ENCODE results near the gene GRAP. TPM values are rescaled to one million over a fixed set of nuclear protein-coding genes. Genes with fewer than 3 reads are reported as not detected.

Gene GRAP
- total and polyA plus RNA-seq, 4 donors, result 0.87 to 6.3 (median 3.2) TPM

GRCh38 chr17:19016881-19017280 lies 29.9 kb downstream of the GRAP start:
- Histone ChIP-seq H3K36me3 (ENCODE audit: control insufficient read depth in 1 of 2, insufficient read depth in 2 of 2, low read length in 1 of 2) (no peaks in the 10 kb centered on the region), H3K27me3 (ENCODE audit: control insufficient read depth in 1 of 2, insufficient read depth in 2 of 2, low read length in 1 of 2) (no peaks in the 10 kb centered on the region), H3K27ac (ENCODE audit: low read depth in 1 of 2, low read length in 2 of 2) (no peak overlapping the region), H3K4me1 (ENCODE audit: control insufficient read depth in 1 of 2, insufficient read depth in 2 of 2, low read length in 2 of 2) (no peaks in the 10 kb centered on the region), H3K9me3 (ENCODE audit: control insufficient read depth, low read length) (no peaks in the 10 kb centered on the region), H3K4me3 (ENCODE audit: low read length in 2 of 2) (no peak overlapping the region)
- ATAC-seq (ENCODE audit: low FRiP score), result no peak
- WGBS, 2 donors, result 61% methylated on average over 7 of the region's 7 CpGs
- peak; percentile 31 to 71 for DNase-seq
- intact Hi-C loops (cut with DNase I), result no loop called here

GRCh38 chr17:19016297-19016696 lies 30.5 kb downstream of the GRAP start:
- ATAC-seq (ENCODE audit: low FRiP score), result no peak
- H3K4me3 ChIP-seq (ENCODE audit: low read length in 2 of 2), result no peak overlapping the region
- no peaks in the 10 kb centered on the region for H3K9me3 ChIP-seq (ENCODE audit: control insufficient read depth, low read length)
- H3K4me1 ChIP-seq (ENCODE audit: control insufficient read depth in 1 of 2, insufficient read depth in 2 of 2, low read length in 2 of 2), result no peaks in the 10 kb centered on the region
- peak; percentile 25 to 59 for DNase-seq
- WGBS, 2 donors, result 89 to 92% methylated on average over 6 to 8 of the region's 8 CpGs
- H3K36me3 ChIP-seq (ENCODE audit: control insufficient read depth in 1 of 2, insufficient read depth in 2 of 2, low read length in 1 of 2), result no peaks in the 10 kb centered on the region
- no peaks in the 10 kb centered on the region for H3K27me3 ChIP-seq (ENCODE audit: control insufficient read depth in 1 of 2, insufficient read depth in 2 of 2, low read length in 1 of 2)
- H3K27ac ChIP-seq (ENCODE audit: low read depth in 1 of 2, low read length in 2 of 2), result no peak overlapping the region
- intact Hi-C loops (cut with DNase I), result no loop called here

GRCh38 chr17:19015428-19015827 lies 31.3 kb downstream of the GRAP start:
- H3K27ac ChIP-seq (ENCODE audit: low read depth in 1 of 2, low read length in 2 of 2), result no peak overlapping the region
- no peaks in the 10 kb centered on the region for H3K36me3 ChIP-seq (ENCODE audit: control insufficient read depth in 1 of 2, insufficient read depth in 2 of 2, low read length in 1 of 2)
- DNase-seq, result peak; percentile 23 to 57
- H3K4me3 ChIP-seq (ENCODE audit: low read length in 2 of 2), result no peak overlapping the region
- intact Hi-C loops (cut with DNase I), result no loop called here
- WGBS, 2 donors, result 87% methylated on average over 7 of the region's 7 CpGs
- ATAC-seq (ENCODE audit: low FRiP score), result no peak
- no peaks in the 10 kb centered on the region for H3K27me3 ChIP-seq (ENCODE audit: control insufficient read depth in 1 of 2, insufficient read depth in 2 of 2, low read length in 1 of 2)
- H3K9me3 ChIP-seq (ENCODE audit: control insufficient read depth, low read length), result no peaks in the 10 kb centered on the region
- H3K4me1 ChIP-seq (ENCODE audit: control insufficient read depth in 1 of 2, insufficient read depth in 2 of 2, low read length in 2 of 2), result no peaks in the 10 kb centered on the region

- Histone ChIP-seq H3K36me3 (ENCODE audit: control insufficient read depth in 1 of 2, insufficient read depth in 2 of 2, low read length in 1 of 2) (no peaks in the 10 kb centered on the region), H3K27ac (ENCODE audit: low read depth in 1 of 2, low read length in 2 of 2) (no peak overlapping the region), H3K4me3 (ENCODE audit: low read length in 2 of 2) (no peak overlapping the region), H3K27me3 (ENCODE audit: control insufficient read depth in 1 of 2, insufficient read depth in 2 of 2, low read length in 1 of 2) (no peaks in the 10 kb centered on the region), H3K4me1 (ENCODE audit: control insufficient read depth in 1 of 2, insufficient read depth in 2 of 2, low read length in 2 of 2) (no peaks in the 10 kb centered on the region), H3K9me3 (ENCODE audit: control insufficient read depth, low read length) (no peaks in the 10 kb centered on the region)
- WGBS, 2 donors, result 76 to 85% methylated on average over 29 of the region's 29 CpGs
- DNase-seq (peak; percentile 40 to 68), ATAC-seq (ENCODE audit: low FRiP score) (no peak)
- intact Hi-C loops (cut with DNase I), result no loop called here
Measured at GRCh38 chr17:19014628-19015215, 32.0 kb downstream of the GRAP start.

GRCh38 chr17:19013806-19014627 lies 32.7 kb downstream of the GRAP start:
- ATAC-seq (ENCODE audit: low FRiP score) (no peak), DNase-seq (peak; percentile 22 to 51)
- no peaks in the 10 kb centered on the region for H3K4me1 ChIP-seq (ENCODE audit: control insufficient read depth in 1 of 2, insufficient read depth in 2 of 2, low read length in 2 of 2)
- 84 to 95% methylated on average over 11 of the region's 11 CpGs for WGBS, 2 donors
- H3K4me3 ChIP-seq (ENCODE audit: low read length in 2 of 2), result no peak overlapping the region
- intact Hi-C loops (cut with DNase I), result no loop called here
- no peaks in the 10 kb centered on the region for H3K36me3 ChIP-seq (ENCODE audit: control insufficient read depth in 1 of 2, insufficient read depth in 2 of 2, low read length in 1 of 2)
- no peaks in the 10 kb centered on the region for H3K9me3 ChIP-seq (ENCODE audit: control insufficient read depth, low read length)
- no peak overlapping the region for H3K27ac ChIP-seq (ENCODE audit: low read depth in 1 of 2, low read length in 2 of 2)
- no peaks in the 10 kb centered on the region for H3K27me3 ChIP-seq (ENCODE audit: control insufficient read depth in 1 of 2, insufficient read depth in 2 of 2, low read length in 1 of 2)

- Histone ChIP-seq H3K27me3 (ENCODE audit: control insufficient read depth in 1 of 2, insufficient read depth in 2 of 2, low read length in 1 of 2) (no peaks in the 10 kb centered on the region), H3K36me3 (ENCODE audit: control insufficient read depth in 1 of 2, insufficient read depth in 2 of 2, low read length in 1 of 2) (no peaks in the 10 kb centered on the region), H3K9me3 (ENCODE audit: control insufficient read depth, low read length) (no peaks in the 10 kb centered on the region), H3K4me3 (ENCODE audit: low read length in 2 of 2) (no peak overlapping the region), H3K4me1 (ENCODE audit: control insufficient read depth in 1 of 2, insufficient read depth in 2 of 2, low read length in 2 of 2) (no peaks in the 10 kb centered on the region), H3K27ac (ENCODE audit: low read depth in 1 of 2, low read length in 2 of 2) (no peak overlapping the region)
- 94 to 96% methylated on average over 12 of the region's 12 CpGs for WGBS, 2 donors
- DNase-seq, result peak; percentile 17 to 54
- intact Hi-C loops (cut with DNase I), result no loop called here
- ATAC-seq (ENCODE audit: low FRiP score), result no peak
Measured at GRCh38 chr17:19013226-19013625, 33.5 kb downstream of the GRAP start.

- intact Hi-C loops (cut with DNase I), result no loop called here
- Histone ChIP-seq H3K4me1 (ENCODE audit: control insufficient read depth in 1 of 2, insufficient read depth in 2 of 2, low read length in 2 of 2) (no peaks in the 10 kb centered on the region), H3K27ac (ENCODE audit: low read depth in 1 of 2, low read length in 2 of 2) (no peak overlapping the region), H3K36me3 (ENCODE audit: control insufficient read depth in 1 of 2, insufficient read depth in 2 of 2, low read length in 1 of 2) (no peaks in the 10 kb centered on the region), H3K9me3 (ENCODE audit: control insufficient read depth, low read length) (no peaks in the 10 kb centered on the region), H3K4me3 (ENCODE audit: low read length in 2 of 2) (no peak overlapping the region), H3K27me3 (ENCODE audit: control insufficient read depth in 1 of 2, insufficient read depth in 2 of 2, low read length in 1 of 2) (no peaks in the 10 kb centered on the region)
- DNase-seq, result peak; percentile 24 to 57
- WGBS, 2 donors, result 96% methylated on average over 22 of the region's 22 CpGs
- no peak for ATAC-seq (ENCODE audit: low FRiP score)
Measured at GRCh38 chr17:19012171-19013080, 34.3 kb downstream of the GRAP start.

- intact Hi-C loops (cut with DNase I), result no loop called here
Measured at GRCh38 chr17:19011581-19011980, 35.2 kb downstream of the GRAP start.

More at GRCh38 chr17:19011581-19011980, 35.2 kb downstream of the GRAP start:
- WGBS, 2 donors, result 85 to 93% methylated on average over 4 to 6 of the region's 6 CpGs
- no peak for DNase-seq
- Histone ChIP-seq H3K27ac (ENCODE audit: low read depth in 1 of 2, low read length in 2 of 2) (no peak overlapping the region), H3K9me3 (ENCODE audit: control insufficient read depth, low read length) (no peaks in the 10 kb centered on the region), H3K36me3 (ENCODE audit: control insufficient read depth in 1 of 2, insufficient read depth in 2 of 2, low read length in 1 of 2) (no peaks in the 10 kb centered on the region), H3K27me3 (ENCODE audit: control insufficient read depth in 1 of 2, insufficient read depth in 2 of 2, low read length in 1 of 2) (no peaks in the 10 kb centered on the region), H3K4me1 (ENCODE audit: control insufficient read depth in 1 of 2, insufficient read depth in 2 of 2, low read length in 2 of 2) (no peaks in the 10 kb centered on the region), H3K4me3 (ENCODE audit: low read length in 2 of 2) (no peak overlapping the region)
- ATAC-seq (ENCODE audit: low FRiP score), result no peak

Data from aorta (tissue), 5 donors.